DMS53 (cell line): ENCODE data around the gene IMMP2L.
"Not testable (repeated sequence)": the region's sequence is repeated elsewhere in the genome, so short reads cannot be mapped to it uniquely, and the experiment has no call there.

Experiments used
- DNase-seq: peaks from one replicate; lab custom pipeline; 2025; lab: John Stamatoyannopoulos, UW

The IMMP2L gene

DNA sequence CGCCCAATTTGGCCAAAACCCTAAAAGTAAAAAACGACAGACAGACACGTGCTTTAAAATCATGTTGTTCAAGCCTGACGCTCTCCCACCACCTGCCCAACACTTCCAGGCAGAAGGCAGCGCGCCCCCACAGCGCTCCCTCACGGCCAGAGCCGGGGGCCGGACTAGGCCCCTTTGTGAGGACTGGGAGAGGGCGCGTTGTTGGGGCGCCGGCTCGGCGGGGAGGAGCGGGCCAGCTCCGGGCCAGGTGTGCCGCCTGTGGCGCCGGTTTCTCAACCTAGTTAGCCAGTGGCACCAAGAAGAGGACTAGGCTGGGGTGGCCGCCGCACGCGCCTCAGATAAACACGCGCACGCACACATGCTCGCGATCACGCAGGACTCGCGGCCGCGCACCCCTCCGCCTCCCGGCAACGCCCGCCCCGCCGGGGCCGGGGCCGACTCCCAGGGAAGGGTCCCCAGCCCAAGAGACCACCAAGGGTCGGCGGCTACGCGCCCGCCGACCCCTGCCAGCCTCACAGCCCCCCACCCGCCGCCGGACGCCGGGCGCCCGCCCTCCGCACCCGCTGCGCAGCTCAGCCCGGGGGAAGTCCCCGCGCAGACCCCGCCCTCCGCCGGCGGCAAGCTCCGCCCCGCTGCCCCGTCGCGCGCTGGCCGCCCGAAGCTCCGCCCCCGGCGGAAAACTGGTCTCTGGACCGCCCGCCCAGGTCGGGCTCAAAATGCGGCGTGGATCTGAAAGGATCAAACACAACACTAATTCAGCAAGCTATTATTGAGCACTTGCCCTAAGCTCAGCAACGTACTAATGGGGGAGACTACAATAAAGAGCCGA is at the start of gene IMMP2L:
Gene IMMP2L (minus strand): TSS at position 589 of the 829 bp plus-strand sequence.
- peak; percentile 96 for DNase-seq

DNA sequence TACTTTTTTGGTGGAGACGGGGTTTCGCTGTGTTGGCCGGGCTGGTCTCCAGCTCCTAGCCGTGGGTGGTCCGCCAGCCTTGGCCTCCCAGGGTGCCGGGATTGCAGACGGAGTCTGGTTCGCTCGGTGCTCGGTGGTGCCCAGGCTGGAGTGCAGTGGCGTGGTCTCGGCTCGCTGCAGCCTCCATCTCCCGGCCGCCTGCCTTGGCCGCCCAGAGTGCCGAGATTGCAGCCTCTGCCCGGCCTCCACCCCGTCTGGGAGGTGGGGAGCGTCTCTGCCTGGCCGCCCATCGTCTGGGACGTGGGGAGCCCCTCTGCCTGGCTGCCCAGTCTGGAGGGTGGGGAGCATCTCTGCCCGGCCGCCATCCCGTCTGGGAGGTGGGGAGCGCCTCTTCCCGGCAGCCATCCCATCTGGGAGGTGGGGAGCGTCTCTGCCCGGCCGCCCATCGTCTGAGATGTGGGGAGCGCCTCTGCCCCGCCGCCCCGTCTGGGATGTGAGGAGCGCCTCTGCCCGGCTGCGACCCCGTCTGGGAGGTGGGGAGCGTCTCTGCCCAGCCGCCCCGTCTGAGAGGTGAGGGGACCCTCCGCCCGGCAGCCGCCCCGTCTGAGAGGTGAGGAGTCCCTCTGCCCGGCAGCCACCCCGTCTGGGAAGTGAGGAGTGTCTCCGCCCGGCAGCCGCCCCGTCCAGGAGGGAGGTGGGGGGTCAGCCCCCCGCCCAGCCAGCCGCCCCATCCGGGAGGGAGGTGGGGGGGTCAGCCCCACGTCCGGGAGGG is 47.4 kb upstream of the IMMP2L start:
- DNase-seq = not testable (repeated sequence)

DNA sequence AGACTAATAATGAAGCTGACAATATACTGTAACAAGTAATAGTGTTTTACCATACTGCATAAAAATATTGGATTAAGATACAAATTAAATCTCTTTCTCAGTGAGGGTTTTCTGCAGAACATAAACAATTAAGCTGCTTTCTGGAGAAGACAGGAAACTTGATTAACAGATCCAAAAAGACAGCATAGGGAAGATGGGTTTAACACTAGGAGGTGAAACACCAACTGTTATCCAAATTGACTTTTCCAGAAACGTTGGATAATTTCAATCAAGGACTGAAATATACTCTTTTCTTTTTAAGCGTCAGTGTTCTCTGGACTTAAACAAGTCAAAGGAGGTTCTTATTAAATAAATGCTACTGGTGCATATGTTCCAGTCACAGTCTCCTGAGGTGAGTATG is 45.3 kb upstream of the IMMP2L start:
- DNase-seq = no peak

DNA sequence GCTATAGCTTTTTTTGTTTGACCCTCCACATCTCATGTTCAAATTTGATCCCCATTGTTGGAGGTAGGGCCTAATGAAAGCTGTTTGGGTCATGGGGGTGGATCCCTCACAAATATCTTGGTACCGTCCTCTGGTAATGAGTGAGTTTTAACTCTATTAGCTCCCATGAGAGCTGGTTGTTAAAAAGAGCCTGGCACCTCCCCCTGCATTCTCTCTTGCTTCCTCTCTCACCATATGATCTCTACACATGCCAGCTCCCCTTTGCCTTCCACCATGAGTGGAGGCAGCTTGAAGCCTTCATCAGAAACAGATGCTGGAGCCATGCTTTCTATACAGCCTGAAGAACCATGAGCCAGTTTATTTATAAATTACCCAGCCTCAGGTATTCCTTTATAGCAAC is 43.0 kb upstream of the IMMP2L start:
- no peak for DNase-seq

DNA sequence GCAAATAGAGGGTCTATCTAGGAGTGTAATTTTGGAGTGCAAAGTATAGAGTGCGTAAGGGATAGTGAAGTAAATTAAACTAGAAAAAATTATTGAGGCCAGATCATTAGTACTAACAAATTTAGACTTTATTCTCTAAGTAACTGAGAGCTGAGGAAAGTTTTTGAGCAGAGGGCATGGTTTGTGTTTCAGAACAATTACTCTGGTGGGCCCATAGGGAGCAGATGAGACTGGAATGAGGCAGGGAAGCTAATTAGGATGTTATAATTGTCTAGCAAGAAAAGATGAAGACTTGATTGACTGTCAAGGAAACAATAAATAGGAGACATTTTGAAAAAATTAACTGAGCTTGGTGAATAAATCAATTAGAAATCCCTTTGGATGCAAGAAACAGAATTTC is 37.8 kb upstream of the IMMP2L start:
- DNase-seq = no peak

DNA sequence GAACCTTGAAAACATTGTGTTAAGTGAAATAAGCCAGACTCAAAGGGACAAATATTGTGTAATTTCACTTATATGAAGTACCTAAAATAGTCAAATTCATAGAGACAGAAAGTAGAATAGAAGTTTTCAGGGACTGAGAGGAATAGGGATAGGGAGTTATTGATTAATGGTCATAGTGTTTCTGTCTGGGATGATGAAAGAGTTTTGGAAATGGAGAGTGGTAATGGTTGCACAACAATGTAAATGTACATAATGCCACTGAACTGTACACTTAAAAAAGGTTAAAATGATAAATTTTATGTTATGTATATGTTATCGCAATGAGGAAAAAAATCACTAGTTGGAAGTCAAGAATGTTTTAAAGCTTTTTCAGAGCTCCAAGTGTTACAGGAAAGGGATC is 33.5 kb upstream of the IMMP2L start:
- DNase-seq = no peak

DNA sequence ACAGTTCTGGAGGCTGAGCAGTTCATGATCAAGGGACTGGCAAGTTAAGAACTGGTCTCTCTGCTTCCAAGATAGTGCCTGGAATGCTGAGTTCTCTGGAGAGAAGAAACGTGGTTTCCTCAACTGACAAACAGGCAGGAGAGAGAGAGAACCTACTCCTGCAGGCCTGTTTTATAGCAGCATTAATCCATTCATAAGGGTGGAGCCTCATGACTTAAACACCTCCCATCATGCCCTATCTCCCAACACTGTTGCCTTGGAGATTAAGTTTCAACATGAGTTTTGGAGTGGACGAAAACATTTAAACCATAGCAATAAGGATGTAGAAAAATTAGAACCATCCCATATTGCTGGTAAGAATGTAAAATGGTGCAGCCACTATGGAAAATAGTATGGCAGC is 32.3 kb upstream of the IMMP2L start:
- DNase-seq = no peak

DNA sequence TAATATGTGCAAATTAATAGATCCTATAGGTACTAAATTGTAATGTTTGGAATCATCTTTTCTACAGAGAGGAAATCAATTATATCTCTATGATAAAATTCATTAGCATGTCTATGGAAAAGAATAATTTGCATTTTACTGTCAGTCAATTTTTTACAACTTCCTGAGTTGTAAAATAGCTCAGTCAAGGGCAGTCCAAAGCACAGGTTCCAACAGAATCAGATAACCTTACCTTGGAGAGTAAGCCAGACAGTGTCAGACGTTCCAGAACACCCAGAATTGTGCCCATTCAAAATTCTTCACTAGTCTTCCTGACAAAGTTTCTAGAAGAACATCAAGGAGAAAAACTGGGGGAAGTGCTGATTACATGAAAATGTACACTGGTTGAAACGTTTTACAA is 31.1 kb upstream of the IMMP2L start:
- no peak for DNase-seq

DNA sequence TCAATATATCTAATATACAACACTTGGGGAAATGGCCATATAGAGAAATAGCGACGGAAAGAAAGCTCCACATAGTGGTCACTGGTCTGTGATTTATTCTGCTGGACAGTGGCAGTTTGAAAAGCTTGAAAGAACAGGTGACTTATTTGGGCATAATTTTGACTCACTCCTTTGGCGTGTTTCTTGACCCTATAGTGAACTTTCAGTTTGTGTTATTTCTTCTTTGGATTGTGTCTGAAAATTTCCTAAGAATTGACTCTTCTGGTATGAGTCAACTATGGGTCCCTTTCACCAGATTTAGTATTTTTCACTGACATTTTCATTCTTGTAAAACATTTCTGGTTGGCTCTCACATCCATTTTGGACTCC is 25.8 kb upstream of the IMMP2L start:
- DNase-seq = no peak

DNA sequence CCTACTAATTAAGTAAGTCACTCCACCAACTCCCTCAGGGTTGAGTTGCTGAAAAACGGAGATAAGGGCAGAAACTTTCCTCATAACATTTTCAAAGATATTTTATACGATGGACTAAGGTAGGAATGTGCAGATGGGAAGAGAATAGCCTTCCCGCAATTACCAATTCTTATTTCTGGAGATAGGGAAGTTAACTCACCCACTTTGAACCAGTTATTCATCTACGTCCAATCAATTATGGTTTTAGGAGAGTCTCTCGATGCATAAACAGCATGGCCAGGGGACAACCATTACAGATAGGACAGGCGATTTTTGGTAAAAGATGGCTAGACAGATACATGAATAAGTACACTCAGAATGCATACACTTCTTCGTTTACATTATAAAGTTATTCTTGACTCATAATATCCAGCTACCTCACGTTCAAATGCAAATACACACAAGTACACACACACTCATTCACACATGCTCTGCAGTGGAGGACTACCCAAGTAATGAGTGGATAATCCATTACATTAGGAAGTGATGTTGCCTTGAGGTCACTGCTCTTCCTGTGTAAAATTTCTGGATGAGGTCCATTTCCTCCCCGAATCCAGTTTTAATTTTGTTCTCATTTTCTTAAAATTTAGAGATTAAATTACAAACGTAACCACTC is 25.2 kb upstream of the IMMP2L start:
- no peak for DNase-seq

DNA sequence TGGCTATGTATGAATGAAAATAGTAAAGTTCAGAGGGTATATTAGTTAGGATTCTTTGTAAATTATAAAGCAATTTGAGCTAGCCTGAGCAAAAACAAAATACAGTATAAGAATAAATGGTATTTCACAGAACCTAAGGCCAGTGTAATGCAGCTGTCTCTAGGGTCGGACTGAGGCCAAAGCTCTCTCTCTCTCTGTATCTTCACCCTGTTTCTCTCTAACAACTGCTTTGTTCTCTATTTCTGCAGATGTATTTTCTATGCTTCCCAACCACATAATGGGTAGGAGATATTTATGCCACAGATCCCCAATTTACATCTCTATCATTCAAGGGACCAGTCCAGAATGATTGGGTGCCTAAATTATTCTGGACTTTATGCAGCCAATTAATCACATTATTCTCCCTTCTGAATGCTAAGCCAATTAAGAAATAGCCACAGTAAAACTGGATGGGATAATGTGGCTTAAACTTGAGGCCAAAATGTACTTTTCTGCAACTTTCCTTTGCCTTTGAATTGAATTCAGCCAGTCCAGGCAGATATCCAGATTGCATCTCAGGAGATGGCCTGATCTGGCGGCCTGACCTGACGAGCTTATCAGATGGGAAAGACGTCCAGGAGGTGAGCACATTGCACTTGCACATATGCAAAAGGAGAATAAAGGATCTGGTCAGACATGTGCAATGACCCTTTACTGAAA is 24.6 kb upstream of the IMMP2L start:
- no peak for DNase-seq

DNA sequence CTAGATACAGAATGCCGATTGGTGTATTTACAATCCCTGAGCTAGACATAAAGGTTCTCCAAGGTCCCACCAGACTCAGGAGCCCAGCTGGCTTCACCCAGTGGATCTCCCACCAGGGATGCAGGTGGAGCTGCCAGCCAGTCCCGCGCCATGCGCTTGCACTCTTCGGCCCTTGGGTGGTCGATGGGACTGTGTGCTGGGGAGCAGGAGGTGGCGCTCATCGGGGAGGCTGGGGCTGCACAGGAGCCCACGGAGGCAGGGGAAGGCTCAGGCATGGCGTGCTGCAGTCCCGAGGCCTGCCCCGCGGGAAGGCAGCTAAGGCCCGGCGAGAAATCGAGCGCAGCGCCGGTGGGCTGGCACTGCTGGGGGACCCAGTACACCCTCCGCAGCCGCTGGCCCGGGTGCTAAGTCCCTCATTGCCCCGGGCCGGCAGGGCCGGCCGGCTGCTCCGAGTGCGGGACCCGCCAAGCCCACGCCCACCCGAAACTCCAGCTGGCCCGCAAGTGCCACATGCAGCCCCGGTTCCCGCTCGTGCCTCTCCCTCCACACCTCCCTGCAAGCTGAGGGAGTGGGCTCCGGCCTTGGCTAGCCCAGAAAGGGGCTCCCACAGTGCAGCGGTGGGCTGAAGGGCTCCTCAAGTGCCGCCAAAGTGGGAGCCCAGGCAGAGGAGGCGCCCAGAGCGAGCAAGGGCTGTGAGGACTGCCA is 19.6 kb upstream of the IMMP2L start:
- not testable (repeated sequence) for DNase-seq

DNA sequence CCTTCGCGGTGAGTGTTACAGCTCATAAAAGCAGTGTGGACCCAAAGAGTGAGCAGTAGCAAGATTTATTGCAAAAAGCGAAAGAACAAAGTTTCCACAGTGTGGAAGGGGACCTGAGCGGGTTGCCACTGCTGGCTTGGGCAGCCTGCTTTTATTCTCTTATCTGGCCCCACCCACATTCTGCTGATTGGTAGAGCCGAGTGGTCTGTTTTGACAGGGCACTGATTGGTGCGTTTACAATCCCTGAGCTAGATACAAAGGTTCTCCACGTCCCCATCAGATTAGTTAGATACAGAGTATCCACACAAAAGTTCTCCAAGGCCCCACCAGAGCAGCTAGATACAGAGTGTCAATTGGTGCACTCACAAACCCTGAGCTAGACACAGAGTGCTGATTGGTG is 18.9 kb upstream of the IMMP2L start:
- not testable (repeated sequence) for DNase-seq

DNA sequence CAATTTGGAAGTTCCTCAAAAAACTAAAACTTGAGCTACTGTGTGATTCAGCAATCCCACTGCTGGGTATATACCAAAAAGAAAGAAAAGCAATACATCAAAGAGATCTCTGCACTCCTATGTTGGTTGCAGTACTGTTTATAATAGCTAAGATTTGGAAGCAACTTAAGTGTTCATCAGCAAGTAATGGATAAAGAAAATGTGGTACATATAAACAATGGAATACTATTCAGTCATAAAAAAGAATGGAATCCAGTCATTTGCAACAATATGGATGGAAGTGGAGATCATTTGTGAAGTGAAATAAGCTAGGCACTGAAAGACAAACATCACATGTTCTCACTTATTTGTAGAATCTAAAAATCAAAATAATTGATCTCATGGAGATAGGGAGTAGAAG is 16.5 kb upstream of the IMMP2L start:
- no peak for DNase-seq

DNA sequence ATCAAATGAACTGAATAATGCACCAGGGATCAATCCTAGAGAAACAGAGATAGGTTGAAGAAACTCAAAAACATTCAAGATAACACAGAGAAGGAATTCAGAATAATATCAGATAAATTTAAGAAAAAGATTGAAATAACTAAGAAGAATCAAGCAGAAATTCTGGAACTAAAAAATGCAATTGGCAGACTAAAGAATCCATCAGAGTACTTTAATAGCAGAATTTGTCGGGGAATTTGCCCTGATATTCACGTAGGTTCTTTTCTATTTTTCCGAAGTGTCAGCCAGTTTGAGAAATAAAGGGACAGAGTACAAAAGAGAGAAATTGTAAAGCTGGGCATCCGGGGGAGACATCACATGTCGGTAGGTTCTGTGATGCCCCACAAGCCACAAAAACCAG is 9.4 kb upstream of the IMMP2L start:
- no peak for DNase-seq

DNA sequence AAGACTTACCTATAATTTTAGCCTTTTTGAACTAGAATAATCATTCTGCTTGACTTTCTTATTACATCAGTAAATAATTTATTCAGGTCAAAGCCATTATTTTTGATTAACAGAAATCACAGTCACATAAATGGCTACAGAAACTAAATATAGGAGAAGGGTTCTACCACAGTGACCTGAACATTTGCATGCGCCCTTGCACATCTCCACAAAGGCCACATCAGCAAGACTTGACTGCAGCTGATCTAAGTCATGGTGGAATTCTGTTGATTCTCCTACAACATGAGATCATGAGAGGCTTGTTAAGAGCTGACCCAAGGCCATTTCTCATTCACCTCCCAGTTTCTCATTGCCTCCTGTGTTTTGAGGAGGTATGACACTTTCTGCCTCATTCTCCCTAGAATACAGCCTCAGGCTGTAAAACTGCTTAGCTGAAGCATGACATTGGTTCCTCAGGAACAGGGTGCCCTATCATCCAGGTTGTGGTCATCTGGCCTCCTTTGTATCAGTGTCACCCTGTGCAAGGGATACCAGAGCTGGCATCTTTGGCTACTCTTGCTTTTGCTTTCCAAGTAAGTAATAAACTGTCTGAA is 6.7 kb upstream of the IMMP2L start:
- no peak for DNase-seq

DNA sequence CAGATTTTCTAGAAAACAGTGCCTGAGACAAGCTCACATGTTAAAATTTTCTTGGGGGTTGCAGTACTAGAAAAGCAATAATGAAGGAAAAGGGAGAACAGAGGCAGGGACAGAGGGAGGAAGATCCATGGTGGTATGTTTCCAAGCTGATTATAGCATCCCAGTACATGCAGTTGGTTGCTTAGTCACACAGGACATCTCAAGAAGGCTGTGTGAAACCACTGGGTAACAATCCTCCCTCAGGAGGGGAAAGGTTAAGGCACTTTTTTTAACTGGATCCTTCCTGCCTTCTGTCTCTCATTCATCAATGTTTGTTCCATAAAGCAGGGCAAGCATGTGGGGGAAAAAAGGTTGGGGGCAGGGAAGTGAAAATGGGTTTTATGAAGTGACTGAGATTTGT is 6.1 kb upstream of the IMMP2L start:
- DNase-seq = no peak

DNA sequence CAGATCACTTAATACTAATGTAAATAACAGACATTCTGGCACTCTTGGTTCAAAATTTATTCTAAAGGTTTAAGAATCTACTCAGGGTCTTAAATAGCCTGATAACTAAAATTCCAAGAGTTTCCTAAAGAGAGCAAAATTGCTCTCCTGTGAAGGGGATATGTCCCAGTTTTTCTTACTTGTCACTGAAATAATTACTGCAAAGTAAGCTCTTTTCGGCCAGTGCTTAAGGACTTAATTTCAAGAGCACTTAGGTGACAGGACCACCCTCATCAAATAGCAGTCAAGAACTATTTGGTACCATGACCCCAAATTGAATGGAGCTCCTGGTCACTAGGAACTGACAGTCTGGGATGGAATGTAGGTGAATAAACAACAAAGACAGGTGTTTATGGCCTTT is 1.8 kb upstream of the IMMP2L start:
- DNase-seq = no peak

DNA sequence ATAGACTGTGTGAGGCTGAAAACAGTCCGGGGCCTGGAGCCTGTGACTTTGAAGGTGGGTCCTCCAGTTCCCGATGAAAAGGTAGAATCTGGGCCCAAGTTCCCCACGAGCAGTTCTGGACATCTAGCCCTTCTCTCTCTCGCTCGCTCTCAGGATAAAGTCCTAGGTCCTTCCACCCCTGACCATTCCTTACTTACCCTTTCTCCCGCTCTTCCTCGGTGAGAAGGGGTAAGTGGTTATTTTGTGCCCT is 713 bp downstream of the IMMP2L start:
- peak; percentile 68 for DNase-seq

DNA sequence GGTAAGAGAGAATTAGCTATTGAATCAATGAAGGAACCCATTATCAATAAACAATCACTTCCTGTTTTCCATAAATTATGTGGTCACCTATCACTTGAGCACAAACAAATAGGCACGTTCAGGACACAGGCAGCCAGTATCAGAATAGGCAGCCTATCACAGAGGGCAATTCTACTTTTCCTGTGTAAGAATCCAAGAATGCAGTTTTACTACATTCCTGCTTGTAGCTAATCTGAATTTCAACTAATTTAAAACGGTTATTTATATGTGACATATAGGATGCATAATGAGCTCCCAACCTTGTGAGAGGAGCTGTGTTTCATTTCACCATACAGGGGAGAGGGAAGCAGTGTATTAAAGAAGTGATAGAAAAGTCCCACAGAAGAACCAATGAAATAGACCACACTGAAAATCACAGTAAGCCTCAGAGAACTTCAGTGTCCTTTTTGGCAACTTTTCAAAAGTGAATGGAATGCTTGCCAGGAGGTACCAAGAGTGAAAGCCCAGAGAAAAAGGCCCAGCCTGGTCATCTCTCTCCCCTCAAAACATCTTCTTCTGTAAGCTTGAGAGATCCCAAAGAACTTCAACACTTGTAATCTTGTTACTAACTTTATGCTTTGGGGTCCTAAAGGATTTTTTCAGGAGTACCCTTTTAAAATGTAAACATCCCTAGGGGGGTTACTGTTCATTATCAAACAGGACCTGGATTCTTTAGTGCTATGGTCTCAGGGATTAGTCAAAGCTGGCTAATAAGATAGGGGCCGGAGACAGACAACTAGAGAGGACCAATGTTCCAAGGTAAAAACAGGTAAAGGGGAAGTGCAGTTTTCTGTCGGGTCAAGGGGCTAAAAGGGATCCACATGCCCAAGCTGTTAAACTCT is 1.3 kb downstream of the IMMP2L start:
- DNase-seq = no peak

DNA sequence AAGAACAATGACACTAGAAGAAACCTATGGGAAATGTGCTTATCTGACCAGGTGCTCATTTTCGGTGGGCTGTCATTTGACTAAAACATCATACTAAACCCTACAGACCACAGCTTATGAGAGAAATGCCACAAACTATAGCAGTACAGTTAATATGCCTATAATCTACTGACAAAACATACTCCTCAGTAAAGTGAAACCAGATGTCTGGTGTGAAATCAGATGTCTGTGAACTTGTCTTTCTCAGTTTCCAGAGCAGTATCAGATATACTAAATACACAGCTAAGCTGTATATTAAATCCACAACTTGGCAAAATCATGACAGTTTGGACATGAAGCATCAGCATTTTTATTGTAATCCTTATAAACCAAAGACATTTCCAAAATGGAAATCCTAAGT is 3.3 kb downstream of the IMMP2L start:
- DNase-seq = no peak
